ENCODE data around the gene FUZ. TPM values are rescaled to one million over a fixed set of nuclear protein-coding genes. Genes with fewer than 3 reads are reported as not detected.

The FUZ gene
- total RNA-seq, 1 experiment from 2014 or later: 13.9 TPM

DNA sequence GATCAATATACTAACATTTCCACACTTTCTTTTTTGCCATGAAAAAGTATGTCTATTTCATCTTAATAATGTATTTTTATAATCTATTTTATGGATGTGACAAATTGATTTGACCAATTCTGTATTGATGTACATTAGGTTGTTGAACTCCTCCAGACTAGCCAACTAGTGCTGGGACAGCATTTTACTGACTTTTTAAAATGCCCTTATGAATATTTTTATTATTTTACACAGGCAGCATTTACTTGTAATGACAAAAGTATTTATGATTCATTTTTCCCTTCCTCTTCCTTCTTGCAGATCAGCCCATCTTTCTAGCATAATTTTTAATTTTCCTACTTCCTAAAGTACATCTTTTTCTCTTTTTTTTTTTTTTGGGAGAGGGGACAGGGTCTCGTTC lies 918 bp upstream of the FUZ start:
- in situ Hi-C loops (cut with HindIII; ENCODE audit: low pct_unique_long_range_greater_than_20kb, low sequenced_read_pairs) (no loop called here), intact Hi-C loops (cut with micrococcal nuclease; ENCODE audit: unreplicated experiment) (no loop called here)
- H3K27me3 ChIP-seq (ENCODE audit: control insufficient read depth, insufficient read depth, low read length): no peaks in the 10 kb centered on the region
- H3K9me3 ChIP-seq (ENCODE audit: control insufficient read depth, insufficient read depth, low read depth, low read length): no peaks in the 10 kb centered on the region
- no peak for DNase-seq (ENCODE audit: low read depth, low spot score)
- H3K36me3 ChIP-seq (ENCODE audit: control insufficient read depth, insufficient read depth, low read length): no peaks in the 10 kb centered on the region; the same call in 1 of the 2 replicates
- H3K27ac ChIP-seq (ENCODE audit: low read length): no peak overlapping the region
- peaks cover 10% of the 10 kb centered on the region for H3K4me1 ChIP-seq (ENCODE audit: control insufficient read depth, insufficient read depth, low read length)
- peak overlapping the region in 1 of 2 experiments; percentile 75; a peak in 3 of 4 replicates for H3K4me3 ChIP-seq (ENCODE audit: low read depth in 2 of 2, low read length in 2 of 2)
- ChIA-PET CTCF (no interaction called here), POLR2A (no interaction called here)
- no TSS peak for BruUV-seq (replicated peaks)
- TF ChIP-seq TCF7L2 (IDR thresholded peaks at IDR 0.05; ENCODE audit: low read depth, low read length): no peak
- TF ChIP-seq SIN3A (IDR thresholded peaks at IDR 0.05; ENCODE audit: borderline replicate concordance, insufficient read depth, low read depth, low read length): no peak
- TF ChIP-seq POLR2AphosphoS5 (IDR thresholded peaks at IDR 0.05; ENCODE audit: low read depth, low read length): no peak
- TF ChIP-seq, protein P1, sequence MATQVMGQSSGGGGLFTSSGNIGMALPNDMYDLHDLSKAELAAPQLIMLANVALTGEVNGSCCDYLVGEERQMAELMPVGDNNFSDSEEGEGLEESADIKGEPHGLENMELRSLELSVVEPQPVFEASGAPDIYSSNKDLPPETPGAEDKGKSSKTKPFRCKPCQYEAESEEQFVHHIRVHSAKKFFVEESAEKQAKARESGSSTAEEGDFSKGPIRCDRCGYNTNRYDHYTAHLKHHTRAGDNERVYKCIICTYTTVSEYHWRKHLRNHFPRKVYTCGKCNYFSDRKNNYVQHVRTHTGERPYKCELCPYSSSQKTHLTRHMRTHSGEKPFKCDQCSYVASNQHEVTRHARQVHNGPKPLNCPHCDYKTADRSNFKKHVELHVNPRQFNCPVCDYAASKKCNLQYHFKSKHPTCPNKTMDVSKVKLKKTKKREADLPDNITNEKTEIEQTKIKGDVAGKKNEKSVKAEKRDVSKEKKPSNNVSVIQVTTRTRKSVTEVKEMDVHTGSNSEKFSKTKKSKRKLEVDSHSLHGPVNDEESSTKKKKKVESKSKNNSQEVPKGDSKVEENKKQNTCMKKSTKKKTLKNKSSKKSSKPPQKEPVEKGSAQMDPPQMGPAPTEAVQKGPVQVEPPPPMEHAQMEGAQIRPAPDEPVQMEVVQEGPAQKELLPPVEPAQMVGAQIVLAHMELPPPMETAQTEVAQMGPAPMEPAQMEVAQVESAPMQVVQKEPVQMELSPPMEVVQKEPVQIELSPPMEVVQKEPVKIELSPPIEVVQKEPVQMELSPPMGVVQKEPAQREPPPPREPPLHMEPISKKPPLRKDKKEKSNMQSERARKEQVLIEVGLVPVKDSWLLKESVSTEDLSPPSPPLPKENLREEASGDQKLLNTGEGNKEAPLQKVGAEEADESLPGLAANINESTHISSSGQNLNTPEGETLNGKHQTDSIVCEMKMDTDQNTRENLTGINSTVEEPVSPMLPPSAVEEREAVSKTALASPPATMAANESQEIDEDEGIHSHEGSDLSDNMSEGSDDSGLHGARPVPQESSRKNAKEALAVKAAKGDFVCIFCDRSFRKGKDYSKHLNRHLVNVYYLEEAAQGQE (IDR thresholded peaks at IDR 0.05; ENCODE audit: insufficient read depth in 1 of 2, low read depth in 2 of 2, low read length in 1 of 2): no peak
- TF ChIP-seq, protein P2, sequence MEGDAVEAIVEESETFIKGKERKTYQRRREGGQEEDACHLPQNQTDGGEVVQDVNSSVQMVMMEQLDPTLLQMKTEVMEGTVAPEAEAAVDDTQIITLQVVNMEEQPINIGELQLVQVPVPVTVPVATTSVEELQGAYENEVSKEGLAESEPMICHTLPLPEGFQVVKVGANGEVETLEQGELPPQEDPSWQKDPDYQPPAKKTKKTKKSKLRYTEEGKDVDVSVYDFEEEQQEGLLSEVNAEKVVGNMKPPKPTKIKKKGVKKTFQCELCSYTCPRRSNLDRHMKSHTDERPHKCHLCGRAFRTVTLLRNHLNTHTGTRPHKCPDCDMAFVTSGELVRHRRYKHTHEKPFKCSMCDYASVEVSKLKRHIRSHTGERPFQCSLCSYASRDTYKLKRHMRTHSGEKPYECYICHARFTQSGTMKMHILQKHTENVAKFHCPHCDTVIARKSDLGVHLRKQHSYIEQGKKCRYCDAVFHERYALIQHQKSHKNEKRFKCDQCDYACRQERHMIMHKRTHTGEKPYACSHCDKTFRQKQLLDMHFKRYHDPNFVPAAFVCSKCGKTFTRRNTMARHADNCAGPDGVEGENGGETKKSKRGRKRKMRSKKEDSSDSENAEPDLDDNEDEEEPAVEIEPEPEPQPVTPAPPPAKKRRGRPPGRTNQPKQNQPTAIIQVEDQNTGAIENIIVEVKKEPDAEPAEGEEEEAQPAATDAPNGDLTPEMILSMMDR (IDR thresholded peaks at IDR 0.05): no peak
- no peak for ATAC-seq

DNA sequence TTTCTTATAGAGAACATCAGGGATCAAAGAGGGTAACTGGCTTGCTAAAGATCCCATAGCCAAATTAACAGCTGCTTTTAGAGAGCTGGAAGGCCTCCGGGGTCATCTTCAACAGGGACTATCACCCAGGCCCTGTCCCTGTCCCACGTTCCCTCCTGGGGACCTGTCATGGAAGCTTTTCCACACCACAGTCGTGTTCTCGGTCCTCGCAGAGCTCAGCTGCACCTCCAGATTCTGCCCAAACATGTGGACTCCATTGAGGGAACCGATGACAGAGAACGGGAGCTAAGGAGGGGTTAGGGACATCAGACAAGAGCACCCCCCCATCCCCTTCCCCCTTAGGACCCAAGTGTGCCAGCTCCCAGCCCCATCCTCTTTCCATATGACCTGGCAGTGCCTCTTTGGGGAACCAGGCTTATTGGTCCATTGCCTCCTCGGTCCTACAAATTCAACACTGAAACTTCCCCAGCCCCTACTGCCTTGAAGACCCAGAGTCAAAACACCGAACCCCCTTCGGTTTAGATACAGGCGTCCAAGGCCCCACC lies 568 bp downstream of the FUZ start:
- ATAC-seq (no peak), DNase-seq (ENCODE audit: low read depth, low spot score) (no peak)
- Histone ChIP-seq H3K27me3 (ENCODE audit: control insufficient read depth, insufficient read depth, low read length) (no peaks in the 10 kb centered on the region), H3K36me3 (ENCODE audit: control insufficient read depth, insufficient read depth, low read length) (no peaks in the 10 kb centered on the region), H3K9me3 (ENCODE audit: control insufficient read depth, insufficient read depth, low read depth, low read length) (no peaks in the 10 kb centered on the region), H3K4me3 (ENCODE audit: low read depth in 2 of 2, low read length in 2 of 2) (peak overlapping the region; percentile 75 to 84), H3K4me1 (ENCODE audit: control insufficient read depth, insufficient read depth, low read length) (peaks cover 9% of the 10 kb centered on the region), H3K27ac (ENCODE audit: low read length) (peak overlapping the region; percentile 90)
- ChIA-PET POLR2A (interaction anchor here (0.5 to 0.6 kb wide), 2 partner anchors 12 to 37 kb away, joined by 6 to 7 read pairs; no protein-coding TSS in a partner anchor), CTCF (interaction anchor here (0.6 kb wide), 1 partner anchor 192 kb away, joined by 3 read pairs; no protein-coding TSS in a partner anchor)
- in situ Hi-C loops (cut with HindIII; ENCODE audit: low pct_unique_long_range_greater_than_20kb, low sequenced_read_pairs): no loop called here
- BruUV-seq (replicated peaks): no TSS peak
- intact Hi-C loops (cut with micrococcal nuclease; ENCODE audit: unreplicated experiment): no loop called here
- TF ChIP-seq, protein P2 (IDR thresholded peaks at IDR 0.05): no peak
- no peak for TF ChIP-seq TCF7L2 (IDR thresholded peaks at IDR 0.05; ENCODE audit: low read depth, low read length)
- no peak for TF ChIP-seq POLR2AphosphoS5 (IDR thresholded peaks at IDR 0.05; ENCODE audit: low read depth, low read length)
- TF ChIP-seq, protein P1 (IDR thresholded peaks at IDR 0.05; ENCODE audit: insufficient read depth in 1 of 2, low read depth in 2 of 2, low read length in 1 of 2): no peak
- TF ChIP-seq SIN3A (IDR thresholded peaks at IDR 0.05; ENCODE audit: borderline replicate concordance, insufficient read depth, low read depth, low read length): no peak
